Measurements from ENCODE around the gene CEP83.
"Not testable (repeated sequence)": the region's sequence is repeated elsewhere in the genome, so short reads cannot be mapped to it uniquely, and the experiment has no call there.

CEP83 gene

GRCh38 chr12:94316600-94316999 lies 143.1 kb downstream of the CEP83 start:
- not testable (repeated sequence) for H3K27ac ChIP-seq (ENCODE audit: low read depth in 2 of 2, low read length in 2 of 2); H3K4me1 ChIP-seq (ENCODE audit: control insufficient read depth in 2 of 2, insufficient read depth in 2 of 2, low read length in 2 of 2); H3K4me3 ChIP-seq (ENCODE audit: low read length in 2 of 2)

GRCh38 chr12:94312378-94312777 lies 147.3 kb downstream of the CEP83 start:
- Histone ChIP-seq H3K4me1 (ENCODE audit: control insufficient read depth in 2 of 2, insufficient read depth in 2 of 2, low read length in 2 of 2) (peaks cover 0 to 10% of the 10 kb centered on the region in 2 donors), H3K9ac (ENCODE audit: low read depth in 1 of 2, low read length in 2 of 2) (no peak overlapping the region), H3K36me3 (ENCODE audit: control insufficient read depth in 2 of 2, insufficient read depth in 2 of 2, low read length in 2 of 2) (no peaks in the 10 kb centered on the region), H3K9me3 (ENCODE audit: control insufficient read depth in 2 of 2, low read length in 2 of 2) (no peaks in the 10 kb centered on the region), H3K27ac (ENCODE audit: low read depth in 2 of 2, low read length in 2 of 2) (peak overlapping the region; percentile 6 to 45), H3K4me3 (ENCODE audit: low read length in 2 of 2) (no peak overlapping the region), H3K27me3 (ENCODE audit: control insufficient read depth in 2 of 2, insufficient read depth in 2 of 2, low read length in 2 of 2) (no peaks in the 10 kb centered on the region)

More at GRCh38 chr12:94316600-94316999, 143.1 kb downstream of the CEP83 start:
- not testable (repeated sequence) for H3K27me3 ChIP-seq (ENCODE audit: control insufficient read depth in 2 of 2, insufficient read depth in 2 of 2, low read length in 2 of 2); H3K36me3 ChIP-seq (ENCODE audit: control insufficient read depth in 2 of 2, insufficient read depth in 2 of 2, low read length in 2 of 2); H3K9ac ChIP-seq (ENCODE audit: low read depth in 1 of 2, low read length in 2 of 2); H3K9me3 ChIP-seq (ENCODE audit: control insufficient read depth in 2 of 2, low read length in 2 of 2)

- Histone ChIP-seq H3K4me3 (ENCODE audit: low read length in 2 of 2) (no peak overlapping the region), H3K27me3 (ENCODE audit: control insufficient read depth in 2 of 2, insufficient read depth in 2 of 2, low read length in 2 of 2) (no peaks in the 10 kb centered on the region), H3K4me1 (ENCODE audit: control insufficient read depth in 2 of 2, insufficient read depth in 2 of 2, low read length in 2 of 2) (peaks cover 0 to 10% of the 10 kb centered on the region in 2 donors), H3K36me3 (ENCODE audit: control insufficient read depth in 2 of 2, insufficient read depth in 2 of 2, low read length in 2 of 2) (peaks cover 8 to 17% of the 10 kb centered on the region in 2 donors), H3K9me3 (ENCODE audit: control insufficient read depth in 2 of 2, low read length in 2 of 2) (no peaks in the 10 kb centered on the region), H3K9ac (ENCODE audit: low read depth in 1 of 2, low read length in 2 of 2) (no peak overlapping the region), H3K27ac (ENCODE audit: low read depth in 2 of 2, low read length in 2 of 2) (no peak overlapping the region)
Observed at GRCh38 chr12:94309373-94309772, 150.3 kb downstream of the CEP83 start.

- Histone ChIP-seq H3K9ac (ENCODE audit: low read depth in 1 of 2, low read length in 2 of 2) (no peak overlapping the region), H3K4me3 (ENCODE audit: low read length in 2 of 2) (no peak overlapping the region), H3K36me3 (ENCODE audit: control insufficient read depth in 2 of 2, insufficient read depth in 2 of 2, low read length in 2 of 2) (peaks cover 8 to 17% of the 10 kb centered on the region in 2 donors), H3K4me1 (ENCODE audit: control insufficient read depth in 2 of 2, insufficient read depth in 2 of 2, low read length in 2 of 2) (peaks cover 0 to 10% of the 10 kb centered on the region in 2 donors), H3K9me3 (ENCODE audit: control insufficient read depth in 2 of 2, low read length in 2 of 2) (no peaks in the 10 kb centered on the region), H3K27ac (ENCODE audit: low read depth in 2 of 2, low read length in 2 of 2) (no peak overlapping the region), H3K27me3 (ENCODE audit: control insufficient read depth in 2 of 2, insufficient read depth in 2 of 2, low read length in 2 of 2) (no peaks in the 10 kb centered on the region)
Observed at GRCh38 chr12:94308612-94309011, 151.1 kb downstream of the CEP83 start.

GRCh38 chr12:94305130-94305957 lies 154.3 kb downstream of the CEP83 start:
- H3K27me3 ChIP-seq (ENCODE audit: control insufficient read depth in 2 of 2, insufficient read depth in 2 of 2, low read length in 2 of 2) = no peaks in the 10 kb centered on the region
- no peaks in the 10 kb centered on the region for H3K9me3 ChIP-seq (ENCODE audit: control insufficient read depth in 2 of 2, low read length in 2 of 2)
- peaks cover 11 to 24% of the 10 kb centered on the region in 2 donors for H3K36me3 ChIP-seq (ENCODE audit: control insufficient read depth in 2 of 2, insufficient read depth in 2 of 2, low read length in 2 of 2)
- H3K4me3 ChIP-seq (ENCODE audit: low read length in 2 of 2) = no peak overlapping the region
- H3K27ac ChIP-seq (ENCODE audit: low read depth in 2 of 2, low read length in 2 of 2) = no peak overlapping the region
- no peak overlapping the region for H3K9ac ChIP-seq (ENCODE audit: low read depth in 1 of 2, low read length in 2 of 2)
- no peaks in the 10 kb centered on the region for H3K4me1 ChIP-seq (ENCODE audit: control insufficient read depth in 2 of 2, insufficient read depth in 2 of 2, low read length in 2 of 2)

- no peaks in the 10 kb centered on the region for H3K9me3 ChIP-seq (ENCODE audit: control insufficient read depth in 2 of 2, low read length in 2 of 2)
- no peak overlapping the region for H3K27ac ChIP-seq (ENCODE audit: low read depth in 2 of 2, low read length in 2 of 2)
- no peak overlapping the region for H3K4me3 ChIP-seq (ENCODE audit: low read length in 2 of 2)
- H3K36me3 ChIP-seq (ENCODE audit: control insufficient read depth in 2 of 2, insufficient read depth in 2 of 2, low read length in 2 of 2) = peaks cover 11 to 30% of the 10 kb centered on the region in 2 donors
- no peak overlapping the region for H3K9ac ChIP-seq (ENCODE audit: low read depth in 1 of 2, low read length in 2 of 2)
- no peaks in the 10 kb centered on the region for H3K27me3 ChIP-seq (ENCODE audit: control insufficient read depth in 2 of 2, insufficient read depth in 2 of 2, low read length in 2 of 2)
- H3K4me1 ChIP-seq (ENCODE audit: control insufficient read depth in 2 of 2, insufficient read depth in 2 of 2, low read length in 2 of 2) = peaks cover 0 to 2% of the 10 kb centered on the region in 2 donors
Observed at GRCh38 chr12:94304566-94305061, 155.1 kb downstream of the CEP83 start.

GRCh38 chr12:94304012-94304411 lies 155.7 kb downstream of the CEP83 start:
- Histone ChIP-seq H3K27ac (ENCODE audit: low read depth in 2 of 2, low read length in 2 of 2) (no peak overlapping the region), H3K9ac (ENCODE audit: low read depth in 1 of 2, low read length in 2 of 2) (no peak overlapping the region)

GRCh38 chr12:94299846-94300245 lies 159.8 kb downstream of the CEP83 start:
- no peaks in the 10 kb centered on the region for H3K27me3 ChIP-seq (ENCODE audit: control insufficient read depth in 2 of 2, insufficient read depth in 2 of 2, low read length in 2 of 2)
- peaks cover 4 to 20% of the 10 kb centered on the region in 2 donors for H3K36me3 ChIP-seq (ENCODE audit: control insufficient read depth in 2 of 2, insufficient read depth in 2 of 2, low read length in 2 of 2)
- H3K9ac ChIP-seq (ENCODE audit: low read depth in 1 of 2, low read length in 2 of 2) = no peak overlapping the region
- no peaks in the 10 kb centered on the region for H3K9me3 ChIP-seq (ENCODE audit: control insufficient read depth in 2 of 2, low read length in 2 of 2)
- peaks cover 11 to 16% of the 10 kb centered on the region in 2 donors for H3K4me1 ChIP-seq (ENCODE audit: control insufficient read depth in 2 of 2, insufficient read depth in 2 of 2, low read length in 2 of 2)
- H3K4me3 ChIP-seq (ENCODE audit: low read length in 2 of 2) = no peak overlapping the region
- H3K27ac ChIP-seq (ENCODE audit: low read depth in 2 of 2, low read length in 2 of 2) = no peak overlapping the region

More at GRCh38 chr12:94304012-94304411, 155.7 kb downstream of the CEP83 start:
- peaks cover 0 to 5% of the 10 kb centered on the region in 2 donors for H3K4me1 ChIP-seq (ENCODE audit: control insufficient read depth in 2 of 2, insufficient read depth in 2 of 2, low read length in 2 of 2)
- H3K4me3 ChIP-seq (ENCODE audit: low read length in 2 of 2) = no peak overlapping the region
- no peaks in the 10 kb centered on the region for H3K9me3 ChIP-seq (ENCODE audit: control insufficient read depth in 2 of 2, low read length in 2 of 2)
- peaks cover 11 to 30% of the 10 kb centered on the region in 2 donors for H3K36me3 ChIP-seq (ENCODE audit: control insufficient read depth in 2 of 2, insufficient read depth in 2 of 2, low read length in 2 of 2)
- H3K27me3 ChIP-seq (ENCODE audit: control insufficient read depth in 2 of 2, insufficient read depth in 2 of 2, low read length in 2 of 2) = no peaks in the 10 kb centered on the region

GRCh38 chr12:94297876-94298505 lies 161.7 kb downstream of the CEP83 start:
- H3K9ac ChIP-seq (ENCODE audit: low read depth in 1 of 2, low read length in 2 of 2) = no peak overlapping the region
- peaks cover 0 to 15% of the 10 kb centered on the region in 2 donors for H3K36me3 ChIP-seq (ENCODE audit: control insufficient read depth in 2 of 2, insufficient read depth in 2 of 2, low read length in 2 of 2)
- no peak overlapping the region for H3K4me3 ChIP-seq (ENCODE audit: low read length in 2 of 2)
- peaks cover 11 to 16% of the 10 kb centered on the region in 2 donors for H3K4me1 ChIP-seq (ENCODE audit: control insufficient read depth in 2 of 2, insufficient read depth in 2 of 2, low read length in 2 of 2)
- H3K27me3 ChIP-seq (ENCODE audit: control insufficient read depth in 2 of 2, insufficient read depth in 2 of 2, low read length in 2 of 2) = no peaks in the 10 kb centered on the region
- peak overlapping the region; percentile 15 to 38 for H3K27ac ChIP-seq (ENCODE audit: low read depth in 2 of 2, low read length in 2 of 2)
- H3K9me3 ChIP-seq (ENCODE audit: control insufficient read depth in 2 of 2, low read length in 2 of 2) = no peaks in the 10 kb centered on the region

- H3K4me1 ChIP-seq (ENCODE audit: control insufficient read depth in 2 of 2, insufficient read depth in 2 of 2, low read length in 2 of 2) = peaks cover 11 to 16% of the 10 kb centered on the region in 2 donors
- no peaks in the 10 kb centered on the region for H3K9me3 ChIP-seq (ENCODE audit: control insufficient read depth in 2 of 2, low read length in 2 of 2)
- no peak overlapping the region for H3K4me3 ChIP-seq (ENCODE audit: low read length in 2 of 2)
- H3K36me3 ChIP-seq (ENCODE audit: control insufficient read depth in 2 of 2, insufficient read depth in 2 of 2, low read length in 2 of 2) = peaks cover 0 to 14% of the 10 kb centered on the region in 2 donors
- no peaks in the 10 kb centered on the region for H3K27me3 ChIP-seq (ENCODE audit: control insufficient read depth in 2 of 2, insufficient read depth in 2 of 2, low read length in 2 of 2)
- no peak overlapping the region for H3K9ac ChIP-seq (ENCODE audit: low read depth in 1 of 2, low read length in 2 of 2)
- no peak overlapping the region for H3K27ac ChIP-seq (ENCODE audit: low read depth in 2 of 2, low read length in 2 of 2)
Observed at GRCh38 chr12:94297096-94297699, 162.5 kb downstream of the CEP83 start.

All from mucosa of rectum (tissue), 2 donors.